ENCODE results near the gene OBSCN.
A peak's percentile ranks its signal among the peaks of the same experiment; 100 is the strongest.

OBSCN gene

GRCh38 chr1:228391411-228392020, 183.7 kb downstream of the OBSCN start:
- DNase-seq: no peak

DNA sequence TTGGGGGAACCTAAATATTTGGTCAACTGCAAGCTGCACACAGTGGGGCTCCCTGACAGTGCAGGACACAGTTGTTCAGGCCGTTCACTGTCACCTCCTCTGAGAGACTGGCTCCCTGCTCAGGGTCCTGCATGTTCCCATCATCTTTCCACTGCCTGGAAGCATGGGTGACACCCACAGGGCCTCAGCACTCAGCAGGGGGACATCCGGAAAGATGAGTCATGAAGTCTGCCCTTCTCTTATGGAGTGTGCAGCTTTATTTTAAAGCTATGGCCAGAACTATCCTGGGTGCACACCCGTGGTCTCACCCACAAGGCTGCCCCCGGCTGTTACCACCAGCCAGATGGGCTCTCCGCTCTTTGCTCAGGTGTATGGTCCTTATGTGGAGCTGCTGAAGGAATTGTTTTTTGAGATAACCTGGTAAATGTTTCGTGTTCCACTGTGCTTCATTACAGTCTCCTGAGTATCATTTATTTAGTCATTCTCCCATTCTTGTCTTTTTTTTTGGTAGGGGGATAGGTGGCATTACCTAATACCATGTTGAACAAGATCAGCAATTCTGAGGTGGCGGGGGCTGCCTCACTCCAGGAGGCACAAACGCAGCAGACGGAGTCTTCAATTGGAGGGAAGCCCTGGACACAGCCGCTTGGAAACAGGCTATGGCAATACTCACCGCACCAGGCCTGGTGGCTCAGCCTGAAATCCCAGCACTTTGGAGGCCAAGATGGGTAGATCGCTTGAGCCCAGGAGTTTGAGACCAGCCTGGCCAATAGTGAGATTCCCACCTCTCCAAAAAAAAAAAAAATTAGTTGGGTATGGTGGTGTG, 184.5 kb downstream of the OBSCN start:
- DNase-seq: no peak

DNA sequence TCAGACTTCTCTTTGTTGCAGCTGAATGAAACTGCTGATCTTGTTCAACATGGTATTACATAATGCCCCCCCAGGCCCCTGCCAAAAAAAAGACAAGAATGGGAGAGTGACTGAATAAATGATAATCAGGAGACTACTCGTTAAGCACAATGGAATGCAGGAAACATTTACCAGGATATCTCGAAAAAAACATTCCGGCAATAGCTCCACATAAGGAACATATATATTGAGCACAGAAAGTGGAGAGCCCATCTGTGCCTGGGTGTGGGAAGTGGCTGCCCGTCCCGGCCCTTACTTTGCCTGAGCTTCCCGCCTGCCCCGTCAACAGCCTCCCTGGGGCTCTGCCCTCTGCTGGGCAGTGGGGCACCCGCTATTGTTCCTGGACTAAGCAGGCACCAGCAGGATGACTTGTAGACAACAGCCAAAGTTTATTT, 185.4 kb downstream of the OBSCN start:
- peak; percentile 18 to 60 for DNase-seq

- no peak for DNase-seq
Measured at GRCh38 chr1:228393811-228394570, 186.1 kb downstream of the OBSCN start.

GRCh38 chr1:228394571-228395394, 186.9 kb downstream of the OBSCN start:
- no peak for DNase-seq

DNA sequence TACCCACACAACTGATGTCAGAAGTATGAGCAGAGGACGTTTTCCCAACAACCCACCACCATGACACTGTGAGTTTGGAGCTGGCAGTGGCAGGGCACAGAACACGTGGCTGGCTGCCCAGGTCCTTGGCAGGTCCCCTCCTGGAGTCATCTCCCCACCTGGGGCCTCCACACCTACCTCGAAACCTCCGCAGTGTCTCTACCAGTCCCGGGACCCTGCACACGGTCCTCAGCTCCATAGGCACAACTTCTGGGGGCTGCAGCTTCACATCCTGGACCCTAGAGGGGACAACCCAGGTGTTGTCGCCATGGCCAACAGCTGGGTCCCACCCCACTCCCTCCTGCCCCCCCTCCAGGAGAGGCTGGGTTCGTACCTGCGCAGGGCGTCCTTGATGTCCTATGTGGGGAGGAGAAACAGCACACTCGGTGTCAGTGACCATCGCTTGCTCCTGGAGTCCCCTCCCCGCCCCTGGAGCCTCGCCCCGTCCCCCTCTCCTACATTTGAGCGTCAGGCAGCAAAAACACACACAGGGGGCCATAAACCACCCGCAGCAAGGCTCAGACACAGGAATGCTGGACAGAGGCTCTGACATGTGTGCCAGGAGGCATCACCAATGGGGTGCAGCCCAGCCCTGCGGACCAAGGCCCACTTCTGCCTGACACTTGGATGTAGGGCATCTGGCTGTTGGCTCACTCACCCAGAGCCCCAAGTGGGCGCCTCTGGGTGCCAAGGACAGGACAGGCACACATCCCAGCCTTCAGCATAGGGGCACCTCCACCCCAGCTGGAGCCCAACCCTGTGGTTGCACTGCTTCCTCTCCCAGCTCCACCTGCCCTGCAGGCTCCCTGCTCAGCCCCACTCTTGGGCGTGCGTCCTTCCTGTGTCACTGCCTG, 189.2 kb downstream of the OBSCN start:
- DNase-seq: no peak

- DNase-seq: no peak
Measured at GRCh38 chr1:228397966-228398365, 190.1 kb downstream of the OBSCN start.

DNA sequence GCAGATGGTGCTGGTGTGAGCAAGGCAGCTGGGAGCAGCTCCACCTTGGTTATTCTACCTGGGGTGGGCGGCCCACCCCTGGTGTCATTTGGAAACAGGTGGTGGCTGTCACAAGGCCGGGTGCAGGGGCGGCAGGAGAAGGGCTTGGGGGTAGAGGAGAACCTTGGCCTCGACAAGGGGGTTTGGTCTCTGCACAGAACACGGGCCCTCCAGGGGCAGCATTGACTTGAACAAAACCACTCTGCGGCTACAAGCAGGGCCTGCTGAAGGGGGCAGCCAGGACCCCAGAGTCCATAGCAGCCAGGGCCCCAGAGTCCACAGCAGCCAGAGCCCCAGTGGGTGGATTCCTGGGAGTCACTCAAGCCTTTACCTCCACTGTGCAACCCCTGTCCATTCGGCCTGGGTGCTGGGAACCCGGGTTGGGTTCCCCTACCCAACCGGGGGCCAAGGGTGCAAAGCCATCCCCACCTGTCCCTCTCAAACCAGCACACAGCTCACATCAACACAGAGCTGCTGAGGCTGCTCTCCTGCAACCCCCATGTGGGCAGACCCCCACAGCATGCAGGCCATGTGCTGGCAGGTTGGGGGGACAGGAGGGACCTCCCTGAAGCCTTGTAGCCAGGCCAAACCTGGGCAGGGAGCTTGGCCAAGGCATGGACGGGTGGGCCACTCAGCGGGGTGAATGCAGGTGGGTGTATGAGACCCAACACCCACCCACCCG, 191.1 kb downstream of the OBSCN start:
- no peak for DNase-seq

GRCh38 chr1:228399531-228400236, 191.8 kb downstream of the OBSCN start:
- no peak for DNase-seq

GRCh38 chr1:228400237-228400651, 192.4 kb downstream of the OBSCN start:
- no peak for DNase-seq

DNA sequence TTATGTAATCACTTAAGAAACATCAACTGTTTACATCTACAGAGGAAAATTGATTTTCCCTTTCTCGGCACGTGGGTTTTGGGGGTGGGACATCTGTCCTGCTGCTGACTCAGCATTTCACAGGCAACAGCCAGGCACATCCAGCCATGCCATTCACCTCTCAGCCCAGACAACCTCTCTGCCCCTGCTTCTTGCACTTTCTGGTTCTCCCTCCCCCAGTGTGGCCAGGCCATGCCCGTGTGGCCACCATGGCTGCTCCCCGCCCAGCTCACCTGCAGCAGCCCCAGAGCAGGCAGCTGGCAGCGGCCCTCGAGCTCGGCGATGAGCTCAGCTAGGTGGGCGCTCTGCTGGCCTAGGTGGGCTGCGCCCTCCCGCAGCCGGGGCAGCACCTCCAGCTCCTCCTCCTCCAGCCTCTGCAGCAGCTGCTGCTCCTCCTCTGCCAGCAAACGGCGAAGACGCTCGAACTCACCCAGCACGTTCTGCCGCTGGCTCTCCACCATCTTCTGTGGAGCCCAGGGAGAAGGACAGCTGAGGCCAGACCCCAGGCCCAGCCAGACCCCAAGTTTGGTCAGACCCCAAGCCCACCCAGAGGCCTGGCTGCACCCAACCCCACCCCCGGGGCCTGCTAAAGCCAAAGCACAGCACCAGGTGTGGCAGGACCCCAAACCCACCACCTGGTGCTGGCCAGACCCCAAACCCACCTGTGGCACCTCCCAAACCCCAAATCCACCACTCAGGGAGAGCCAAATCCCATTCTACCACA, 193.0 kb downstream of the OBSCN start:
- no peak for DNase-seq

DNA sequence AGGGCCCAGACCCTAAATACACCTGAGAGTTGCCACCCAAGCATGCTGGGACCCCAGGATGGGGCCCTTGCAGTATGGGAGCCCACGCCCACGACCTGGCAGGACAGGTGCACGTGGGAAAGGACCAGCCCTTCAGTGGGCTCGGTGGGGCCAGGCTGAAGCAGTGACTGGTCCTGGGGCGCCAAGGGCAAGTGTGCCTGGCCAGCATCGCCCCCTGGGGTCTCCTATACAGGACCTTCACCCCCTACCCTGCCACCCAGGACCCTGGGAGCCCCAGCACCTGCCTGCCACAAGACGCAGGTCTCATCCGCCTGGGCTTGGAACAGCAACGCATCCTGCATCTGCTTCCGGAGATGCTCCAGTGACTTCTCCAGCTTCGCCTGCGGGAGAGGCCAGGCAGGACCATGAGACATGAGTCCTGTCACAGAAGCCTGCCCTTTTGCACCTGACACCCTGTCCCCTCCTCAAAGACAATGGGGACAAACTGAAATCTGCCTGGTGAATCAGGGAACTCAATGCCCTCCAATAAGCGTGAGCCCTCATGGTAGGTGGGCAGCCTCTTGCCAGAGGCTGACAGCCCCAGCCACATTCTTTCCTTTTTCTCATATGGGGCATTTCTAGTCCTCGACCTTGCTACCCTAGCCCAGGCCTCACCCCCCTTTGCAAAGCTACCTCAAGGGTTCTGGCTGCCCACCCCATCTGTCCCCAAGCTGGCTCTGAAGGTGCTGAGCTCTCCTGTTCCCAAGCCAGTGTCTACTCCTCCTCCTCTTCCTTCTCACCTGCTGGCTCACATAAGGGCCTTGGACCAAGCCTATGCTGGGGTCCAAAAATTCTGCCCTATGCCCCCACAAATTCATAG, 194.2 kb downstream of the OBSCN start:
- DNase-seq: no peak

DNA sequence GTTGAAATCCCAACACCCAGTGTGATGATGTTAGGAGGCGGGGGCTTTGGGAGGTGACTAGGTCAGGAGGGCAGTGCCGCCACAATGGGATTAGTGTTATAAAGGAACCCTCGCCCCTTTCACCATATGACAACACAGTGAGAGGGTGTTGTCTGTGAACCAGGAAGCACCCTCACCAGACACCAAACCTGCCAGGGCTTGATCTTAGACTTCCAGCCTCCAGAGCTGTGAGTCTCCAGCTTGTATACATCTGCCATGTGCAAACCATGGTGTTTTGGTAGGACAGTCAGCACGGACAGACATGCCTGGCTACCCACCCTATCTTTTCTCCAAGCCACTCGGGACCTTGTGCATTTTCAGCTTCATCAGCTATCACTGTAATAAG, 194.8 kb downstream of the OBSCN start:
- no peak for DNase-seq

DNA sequence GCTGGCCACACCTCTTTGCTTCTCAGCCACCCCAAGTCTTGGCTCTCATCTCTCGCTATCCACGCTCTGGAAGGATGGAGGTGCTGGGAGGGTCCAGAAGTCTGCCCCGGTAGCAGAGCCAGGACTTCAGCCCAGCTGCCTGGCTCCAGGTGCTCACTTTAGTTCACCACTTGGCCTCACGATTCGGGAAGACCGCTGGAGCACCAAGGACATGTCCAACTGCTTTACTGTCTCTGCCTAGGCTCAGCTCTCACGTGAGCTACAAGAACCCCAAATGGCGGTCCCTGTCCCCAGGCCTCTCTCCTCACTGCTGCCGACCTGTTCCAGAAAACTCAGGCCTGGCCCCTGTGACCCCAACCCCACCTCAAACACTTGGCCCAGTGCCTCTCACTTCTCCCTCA, 195.4 kb downstream of the OBSCN start:
- no peak for DNase-seq

DNA sequence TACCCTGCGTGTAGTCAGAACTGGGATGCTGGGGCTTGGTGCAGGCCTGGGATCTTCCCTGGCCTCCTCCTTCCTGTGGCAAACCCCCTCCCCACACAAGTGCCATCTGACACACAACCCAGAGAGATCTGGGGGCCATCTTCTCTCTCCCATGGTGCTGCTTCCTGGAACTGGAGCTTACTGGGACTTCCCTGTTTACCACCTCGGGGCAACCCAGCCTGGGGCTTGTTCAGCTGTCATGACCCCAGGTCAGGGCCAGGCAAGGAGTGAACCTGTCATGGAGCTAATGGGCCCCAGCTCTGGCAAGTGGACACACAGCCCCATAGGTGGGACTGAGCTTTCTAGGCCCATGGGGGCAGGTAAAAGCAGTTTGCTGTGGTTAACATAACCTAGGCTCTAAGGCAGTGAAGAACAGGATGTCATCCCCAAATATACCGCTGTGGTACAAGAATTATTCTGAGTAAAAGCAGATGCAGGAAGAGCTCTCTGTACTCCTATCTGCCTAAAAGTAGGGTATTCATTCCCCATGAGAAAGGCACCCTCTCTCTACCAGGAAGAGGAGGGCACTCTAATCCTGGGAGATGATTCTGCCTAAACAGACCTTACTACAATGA, 196.4 kb downstream of the OBSCN start:
- no peak for DNase-seq

DNA sequence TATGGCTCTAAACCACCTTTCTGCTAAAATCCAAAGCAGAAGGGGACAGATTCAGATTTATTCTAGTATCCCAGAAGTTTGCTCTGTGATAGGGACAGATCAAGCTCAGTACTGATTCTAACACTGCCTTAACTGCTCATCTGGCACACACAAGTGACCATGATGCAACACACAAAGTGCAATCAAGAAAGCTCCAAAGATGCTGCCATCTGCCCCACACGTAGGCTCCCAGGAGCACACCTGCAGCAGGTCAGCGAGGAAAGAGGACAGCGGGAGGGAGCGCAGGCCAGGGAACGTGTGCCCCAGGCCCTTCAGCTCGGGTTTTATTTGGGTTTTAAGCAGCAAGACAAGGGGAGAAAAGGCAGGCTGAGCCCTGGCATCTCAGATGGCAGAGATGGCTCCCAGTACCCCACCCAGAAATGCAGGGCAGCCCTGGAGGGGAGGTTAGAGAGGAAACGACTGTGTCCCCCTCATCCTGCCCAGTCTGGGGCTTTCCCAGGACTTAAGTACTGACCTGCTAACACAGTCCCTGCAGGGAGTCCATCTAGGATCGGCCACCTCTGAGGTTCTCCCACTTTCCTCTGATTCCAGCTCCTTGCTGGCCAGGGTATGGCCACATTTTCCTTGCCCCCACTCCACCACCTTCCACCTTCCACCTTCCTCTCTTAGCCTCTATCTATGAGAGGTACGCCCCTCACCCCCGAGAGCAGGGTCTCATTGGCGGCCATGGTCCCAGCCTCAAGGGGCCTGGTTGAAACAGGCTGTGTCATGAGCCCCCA, 197.5 kb downstream of the OBSCN start:
- no peak for DNase-seq

DNA sequence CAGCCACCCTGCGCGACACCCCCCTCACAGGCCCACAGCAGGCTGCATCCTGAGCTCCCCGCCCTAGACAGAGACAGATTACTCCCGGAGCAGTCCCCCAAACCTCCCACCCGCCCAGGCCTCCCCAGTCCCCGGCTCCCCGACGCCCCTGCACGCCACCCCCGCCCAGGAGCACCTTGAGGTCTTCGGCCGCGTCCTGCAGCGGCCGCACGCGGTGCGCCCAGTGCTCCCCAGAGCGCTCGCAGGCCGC, 198.1 kb downstream of the OBSCN start:
- DNase-seq: no peak
